NOMO-1 treated with dmso at 0.1 percent for 144 hours (cell line): ENCODE measurements around the gene CBFA2T2.
"Not testable (repeated sequence)": the region's sequence is repeated elsewhere in the genome, so short reads cannot be mapped to it uniquely, and the experiment has no call there.

Source experiments
- DNase-seq: peaks from one replicate; lab custom pipeline; 2025; ENCODE audit not compliant: unreplicated experiment; lab: John Stamatoyannopoulos, UW

The CBFA2T2 gene

DNA sequence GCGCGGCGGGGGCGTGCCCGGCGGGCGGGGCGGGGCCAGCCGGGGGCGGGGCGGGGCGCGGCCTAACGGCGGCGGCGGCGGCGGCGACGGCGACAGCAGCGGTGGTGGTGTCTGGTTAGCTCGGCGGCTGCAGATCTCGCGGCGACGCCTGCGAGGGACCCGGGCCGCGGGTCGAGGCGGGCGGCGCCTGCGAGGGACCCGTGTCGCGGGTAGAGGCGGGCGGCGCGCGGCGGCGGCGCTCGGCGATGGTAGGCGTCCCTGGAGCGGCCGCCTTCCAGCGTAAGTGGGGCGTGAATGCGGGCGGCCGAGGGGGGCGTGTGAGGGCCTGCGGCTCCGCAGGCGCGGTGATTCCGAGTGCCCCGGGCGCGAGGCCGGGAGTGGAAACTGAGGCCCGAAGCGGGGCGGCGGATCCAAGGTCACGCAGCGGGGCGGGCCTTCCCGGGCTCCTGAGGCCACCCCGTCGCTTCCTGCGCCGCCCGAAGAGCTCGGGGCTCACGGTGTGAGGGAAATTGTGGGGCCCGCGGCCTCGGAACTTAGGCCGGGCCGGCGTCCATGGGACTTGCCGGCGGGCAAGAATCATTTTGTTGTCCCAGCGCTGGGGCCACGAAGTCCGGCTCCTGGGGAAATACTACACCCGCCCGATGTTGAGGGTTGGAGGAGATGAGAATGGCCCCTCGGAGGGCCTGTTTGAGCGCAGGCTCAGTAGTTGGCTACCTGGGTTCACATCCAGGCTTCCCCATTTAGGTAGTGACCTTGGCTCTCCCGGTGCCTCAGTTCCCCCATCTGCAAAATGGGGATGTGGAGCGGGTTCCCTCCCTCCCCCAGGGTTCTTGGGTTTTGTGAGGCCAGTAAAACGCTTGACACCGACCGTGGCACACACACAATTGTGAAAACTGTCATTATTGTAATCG is at the start of gene CBFA2T2:
CBFA2T2 (plus strand) TSS at position 74 of the 911 bp plus-strand sequence; CDS start at position 246, 172 bp downstream.
- no peak for DNase-seq

DNA sequence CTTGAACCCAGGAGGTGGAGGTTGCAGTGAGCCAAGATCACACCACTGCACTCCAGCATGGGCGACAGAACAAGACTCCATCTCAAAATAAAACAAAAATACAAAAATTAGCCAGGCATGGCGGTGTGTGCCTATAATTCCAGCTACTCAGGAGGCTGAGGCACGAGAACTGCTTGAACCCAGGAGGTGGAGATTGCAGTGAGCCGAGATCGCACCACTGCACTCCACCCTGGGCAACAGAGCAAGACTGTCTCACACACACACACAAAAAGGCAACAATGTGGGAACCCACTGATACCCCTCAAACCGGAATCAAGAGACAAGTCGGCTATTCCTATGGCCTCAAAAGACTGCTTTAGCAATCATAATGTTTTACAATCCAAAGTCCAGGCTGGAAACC is 49.3 kb upstream of the CBFA2T2 start:
- not testable (repeated sequence) for DNase-seq

DNA sequence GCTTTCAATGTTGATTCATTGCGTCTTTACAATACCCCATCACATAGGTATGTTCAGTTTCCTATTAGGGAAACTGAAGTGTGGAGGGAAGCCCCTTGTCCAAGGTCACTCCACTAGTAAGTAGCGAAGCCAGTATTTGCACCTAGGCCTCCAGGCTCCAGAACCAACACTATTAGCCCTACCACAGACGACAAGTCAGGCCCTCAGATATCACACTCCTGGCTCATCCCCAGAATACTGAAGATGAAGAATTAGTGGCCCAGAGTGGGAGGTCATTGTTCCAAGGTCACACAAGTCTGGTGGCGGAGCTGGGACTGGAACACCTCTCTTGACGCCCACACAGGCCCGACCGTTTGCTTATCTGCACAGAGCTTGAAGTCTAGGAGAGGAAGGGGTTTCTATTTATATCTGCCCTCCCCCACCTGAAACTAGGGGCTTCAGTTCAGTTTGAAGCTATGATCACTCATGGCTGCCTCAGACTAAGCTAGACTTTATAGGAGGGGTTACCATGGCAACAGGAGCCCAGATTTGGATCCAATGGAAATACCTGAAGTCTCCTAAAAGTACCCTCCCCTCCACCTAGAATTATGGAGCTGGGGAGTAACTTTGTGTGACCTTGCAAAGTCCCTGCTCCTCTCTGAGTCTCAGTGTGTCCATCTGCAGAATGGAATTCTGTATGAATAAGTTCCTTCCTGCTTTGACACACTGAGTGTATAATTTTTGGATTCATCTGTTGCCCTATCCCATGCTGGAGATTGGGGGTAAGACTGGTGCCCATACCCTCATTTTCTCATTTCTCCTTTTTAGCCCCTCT is 48.5 kb upstream of the CBFA2T2 start:
- DNase-seq: no peak

DNA sequence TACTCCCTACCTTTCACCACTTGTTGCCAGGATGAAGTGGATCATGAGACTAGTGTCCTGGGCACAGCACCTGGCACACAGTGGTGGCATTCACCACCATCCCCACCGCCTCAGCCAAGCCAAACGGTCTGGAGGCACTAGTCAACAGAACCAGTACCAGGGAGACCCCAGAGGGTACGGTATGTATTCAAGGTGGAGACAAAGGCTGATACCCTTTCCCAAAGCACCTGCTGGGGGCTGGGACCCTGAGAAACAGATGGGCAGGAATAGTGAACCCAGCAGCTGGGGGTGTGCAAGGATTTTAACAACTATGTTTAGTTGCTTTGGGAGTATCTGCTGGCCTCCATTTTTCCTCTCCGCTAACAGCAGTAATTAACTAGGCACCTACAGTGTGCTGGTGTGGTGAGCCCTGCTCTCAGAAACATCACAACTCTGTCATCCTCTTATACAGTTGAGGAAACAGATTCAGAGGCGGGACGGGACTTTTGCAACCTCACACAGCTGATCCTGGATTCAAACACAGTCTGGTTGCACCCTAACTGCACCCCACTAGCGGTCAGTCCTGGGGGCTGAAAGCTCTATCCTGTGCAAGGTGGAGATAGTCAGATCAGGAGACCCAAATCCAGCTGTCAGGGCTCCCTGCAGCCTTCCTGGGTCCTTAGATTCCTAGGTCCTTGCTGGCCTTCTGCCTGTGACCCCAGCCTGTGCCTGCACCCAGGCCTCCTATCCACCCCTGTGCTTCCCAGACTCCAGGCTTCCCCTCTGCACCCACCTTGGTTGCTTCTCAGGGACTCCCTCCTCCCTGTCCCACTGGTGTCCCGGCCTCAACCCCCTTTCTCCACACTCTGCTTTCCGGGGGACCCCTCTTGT is 47.5 kb upstream of the CBFA2T2 start:
- DNase-seq: no peak

DNA sequence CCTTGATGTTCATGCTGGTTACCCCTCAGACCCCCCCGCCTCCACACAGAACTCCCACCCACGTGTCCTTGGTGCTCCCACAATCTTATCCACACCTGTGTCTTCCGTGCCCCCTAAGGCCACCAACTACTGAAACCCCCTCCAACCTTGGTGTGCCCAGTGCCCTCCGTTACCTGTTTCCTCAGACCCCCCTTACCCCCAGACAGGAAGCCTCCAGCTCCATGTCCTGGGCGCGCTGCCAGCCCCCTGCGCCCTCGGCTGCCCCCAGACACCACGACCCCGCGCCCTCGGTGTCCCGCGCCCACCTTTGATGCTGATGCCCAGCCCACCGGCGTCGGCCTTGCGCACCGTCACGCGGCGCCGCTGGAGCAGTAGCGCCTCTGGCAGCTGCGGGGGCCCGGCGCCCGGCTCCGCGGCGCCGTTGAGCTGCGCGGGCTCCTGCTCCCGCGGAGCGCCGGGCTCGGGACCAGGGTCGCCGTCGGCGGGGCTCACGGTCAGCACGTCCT is 46.8 kb upstream of the CBFA2T2 start:
- DNase-seq: no peak

DNA sequence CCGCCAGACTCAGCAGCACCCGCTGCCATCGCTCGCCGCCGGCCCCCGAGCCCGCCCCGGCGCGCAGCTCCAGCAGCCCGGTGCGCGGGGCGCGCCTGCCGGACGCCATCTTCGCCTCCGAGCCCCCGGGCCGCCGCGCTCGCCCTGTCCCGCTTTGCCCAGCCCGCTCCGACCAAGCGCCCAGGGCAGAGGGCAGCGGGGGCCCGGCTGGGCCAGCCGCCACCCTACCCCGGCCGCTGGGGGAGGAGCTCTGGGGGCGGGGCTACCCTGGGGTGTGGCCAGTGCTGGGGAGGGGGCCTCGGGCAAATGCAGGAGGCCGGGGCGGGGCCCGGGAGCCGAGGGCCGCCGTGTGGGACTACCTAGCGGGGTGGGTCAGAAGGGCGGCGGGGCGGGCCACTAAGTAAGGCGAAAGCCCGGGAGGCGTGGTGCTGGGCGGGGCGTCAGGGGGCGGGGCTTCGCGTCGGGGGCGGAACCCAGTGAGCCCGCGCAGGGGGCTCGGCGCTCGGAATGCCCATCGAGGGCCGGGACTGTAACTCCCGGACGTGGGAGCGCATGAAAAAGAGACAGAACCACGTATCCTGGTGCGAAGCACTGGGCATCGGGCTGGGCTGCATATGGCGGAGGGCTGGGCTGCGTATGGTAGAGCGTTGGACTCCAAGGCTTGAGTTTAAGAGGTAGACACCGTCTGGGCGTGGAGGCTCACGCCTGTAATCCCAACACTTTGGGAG is 46.2 kb upstream of the CBFA2T2 start, which contains the start of gene SNTA1:
SNTA1 (minus strand) TSS at position 252 of the 728 bp plus-strand sequence; CDS start at position 109, 143 bp downstream.
- peak; percentile 58 for DNase-seq

DNA sequence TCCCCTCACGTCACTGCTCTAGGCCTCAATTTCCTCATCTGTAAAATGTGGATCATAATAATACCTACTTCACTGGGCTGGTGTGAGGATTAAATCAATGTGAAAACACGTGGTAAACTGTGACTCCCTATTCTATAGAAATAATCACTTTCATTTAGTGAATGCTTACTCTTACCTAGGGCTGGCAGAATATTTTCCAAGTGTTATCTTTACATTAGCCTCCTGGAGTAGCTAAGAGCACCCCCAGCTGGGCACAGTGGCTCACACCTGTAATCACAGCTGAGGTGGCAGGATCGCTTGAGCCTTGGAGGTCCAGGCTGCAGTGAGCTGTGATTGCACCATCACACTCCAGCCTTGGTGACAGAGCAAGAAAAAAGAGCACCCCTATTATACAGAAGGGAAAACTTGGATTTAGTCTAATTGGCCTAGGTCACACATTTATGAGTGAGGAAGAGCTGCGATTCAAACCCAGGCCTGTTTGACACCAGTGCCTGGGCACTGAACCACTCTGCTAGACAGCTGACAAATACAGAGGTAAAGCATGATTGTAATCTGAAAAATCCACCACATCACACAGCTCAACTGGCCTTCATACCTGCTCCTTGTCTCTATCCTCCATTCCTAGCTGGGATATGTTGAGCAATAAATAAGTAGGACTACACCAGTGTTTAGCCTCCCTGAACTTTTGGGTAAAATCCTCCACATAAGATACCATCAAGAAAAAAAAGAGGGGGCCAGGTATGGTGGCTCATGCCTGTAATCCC is 44.9 kb upstream of the CBFA2T2 start:
- DNase-seq: no peak

DNA sequence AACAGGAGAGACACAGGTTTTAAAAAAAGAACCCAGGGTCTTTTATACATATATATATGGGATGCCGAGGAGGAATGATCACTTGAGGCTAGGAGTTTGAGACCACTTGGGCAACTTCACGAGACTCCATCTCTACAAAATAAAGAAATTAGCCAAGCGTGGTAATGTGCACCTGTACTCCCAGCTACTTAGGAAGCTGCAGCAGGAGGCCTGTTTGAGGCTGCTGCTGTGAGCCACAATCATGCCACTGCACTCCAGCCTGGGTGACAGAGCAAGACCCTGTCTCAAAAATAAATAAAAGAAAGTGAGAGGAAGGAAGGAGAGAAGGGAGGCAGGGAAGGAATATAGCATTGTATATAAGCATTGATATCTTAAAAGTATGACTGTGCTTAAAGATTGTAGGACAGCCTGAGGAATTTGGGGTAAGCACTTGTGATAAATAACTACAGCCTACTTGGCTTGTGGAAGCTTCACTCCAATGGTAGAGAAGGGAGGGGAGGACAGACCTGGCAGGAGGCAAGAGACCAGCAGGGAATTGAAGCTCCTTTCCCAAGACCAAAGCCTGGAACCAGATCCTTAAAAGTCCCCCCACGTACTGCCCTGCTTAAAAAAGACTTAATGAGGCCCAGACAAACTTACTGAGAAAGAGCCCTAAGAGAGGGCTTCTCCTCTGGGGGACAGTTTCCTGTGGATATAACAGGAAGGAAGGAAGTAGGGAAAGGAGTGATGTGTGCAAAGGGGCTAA is 43.8 kb upstream of the CBFA2T2 start:
- no peak for DNase-seq

DNA sequence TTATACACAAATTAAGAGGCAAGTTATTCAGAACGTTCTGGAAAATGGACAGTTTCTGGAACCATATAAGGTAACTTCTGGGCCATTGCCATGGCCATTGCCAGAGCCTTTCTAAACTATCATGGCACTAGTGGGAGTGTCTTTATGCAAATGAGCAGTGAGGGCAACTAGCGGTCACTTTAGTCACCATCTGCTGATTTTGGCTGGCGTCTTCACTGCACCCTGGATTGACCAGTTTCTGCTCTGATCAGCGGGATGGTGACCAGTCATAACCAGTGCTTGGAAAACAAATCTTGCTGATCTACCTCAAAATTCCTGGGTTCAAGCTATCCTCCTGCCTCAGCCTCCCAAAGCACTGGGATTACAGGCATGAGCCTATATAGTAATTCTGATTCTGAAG is 39.0 kb upstream of the CBFA2T2 start:
- no peak for DNase-seq

DNA sequence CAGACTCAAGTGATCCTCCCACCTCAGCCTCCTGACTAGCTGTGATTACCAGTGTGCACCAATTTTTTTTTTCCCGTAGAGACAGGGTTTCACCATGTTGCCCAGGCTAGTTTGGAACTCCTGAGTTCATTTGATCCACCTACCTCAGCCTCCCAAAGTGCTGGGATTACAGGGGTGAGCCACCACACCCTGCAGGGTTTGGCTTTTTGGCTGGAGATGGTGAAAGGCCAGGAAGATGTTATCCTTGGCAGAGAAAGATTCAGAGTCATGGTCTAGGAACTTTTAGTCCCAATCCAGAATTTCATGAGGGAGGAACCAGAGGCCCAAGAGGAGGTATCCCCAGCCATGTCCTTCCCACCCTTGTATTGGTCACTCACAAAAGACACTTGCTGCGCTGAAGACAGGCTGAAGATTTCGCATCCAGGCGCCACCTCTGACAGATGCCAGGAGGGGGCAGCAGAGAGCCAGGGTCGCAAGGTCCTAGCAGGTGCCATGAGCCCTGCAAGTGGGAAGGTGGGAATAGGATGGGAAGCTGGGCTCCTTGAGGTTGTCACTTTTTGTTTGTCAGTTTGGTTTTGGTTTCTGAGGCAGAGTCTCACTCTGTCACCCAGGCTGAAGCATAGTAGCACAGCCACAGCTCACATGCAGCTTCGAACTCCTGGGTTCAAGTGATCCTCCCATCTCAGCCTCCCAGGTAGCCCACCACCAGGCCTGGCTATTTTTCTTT is 32.8 kb upstream of the CBFA2T2 start:
- peak; percentile 10 for DNase-seq

DNA sequence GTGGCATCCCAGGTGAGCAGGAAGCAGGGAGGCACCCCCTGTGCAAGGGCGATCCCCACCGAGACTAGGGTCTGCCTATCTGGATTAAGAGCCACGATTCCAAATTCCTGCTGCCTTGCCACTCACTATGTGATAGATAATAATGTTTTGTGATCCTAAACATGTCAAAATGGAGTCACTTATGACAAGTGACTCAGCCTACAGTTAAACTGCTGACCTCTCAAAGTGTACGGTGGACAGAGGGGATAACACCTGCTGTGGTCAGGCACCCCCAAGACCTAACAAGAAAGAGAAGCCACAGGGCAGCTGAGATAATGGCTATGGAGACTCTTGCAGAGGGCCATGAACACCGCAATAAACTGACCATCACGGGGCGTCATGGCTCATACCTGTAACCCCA is 30.3 kb upstream of the CBFA2T2 start:
- DNase-seq: no peak

DNA sequence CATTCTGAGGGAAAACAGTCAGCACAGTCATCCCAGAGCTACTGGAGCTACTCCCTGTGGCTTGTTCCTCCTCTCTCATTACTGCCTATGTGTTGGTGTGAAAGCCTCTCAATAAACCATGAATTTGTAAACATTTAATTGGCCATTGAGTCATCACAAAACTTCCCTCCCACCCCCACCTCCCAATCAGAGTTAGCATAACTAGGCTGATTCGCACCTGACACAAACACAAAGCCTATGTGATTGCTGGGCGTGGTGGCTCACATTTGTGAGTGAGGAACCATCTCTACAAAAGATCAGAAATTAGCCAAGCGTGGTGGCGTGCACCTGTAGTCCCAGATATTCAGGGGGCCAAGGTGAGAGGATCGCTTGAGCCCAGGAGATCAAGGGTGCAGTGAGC is 29.2 kb upstream of the CBFA2T2 start:
- no peak for DNase-seq

DNA sequence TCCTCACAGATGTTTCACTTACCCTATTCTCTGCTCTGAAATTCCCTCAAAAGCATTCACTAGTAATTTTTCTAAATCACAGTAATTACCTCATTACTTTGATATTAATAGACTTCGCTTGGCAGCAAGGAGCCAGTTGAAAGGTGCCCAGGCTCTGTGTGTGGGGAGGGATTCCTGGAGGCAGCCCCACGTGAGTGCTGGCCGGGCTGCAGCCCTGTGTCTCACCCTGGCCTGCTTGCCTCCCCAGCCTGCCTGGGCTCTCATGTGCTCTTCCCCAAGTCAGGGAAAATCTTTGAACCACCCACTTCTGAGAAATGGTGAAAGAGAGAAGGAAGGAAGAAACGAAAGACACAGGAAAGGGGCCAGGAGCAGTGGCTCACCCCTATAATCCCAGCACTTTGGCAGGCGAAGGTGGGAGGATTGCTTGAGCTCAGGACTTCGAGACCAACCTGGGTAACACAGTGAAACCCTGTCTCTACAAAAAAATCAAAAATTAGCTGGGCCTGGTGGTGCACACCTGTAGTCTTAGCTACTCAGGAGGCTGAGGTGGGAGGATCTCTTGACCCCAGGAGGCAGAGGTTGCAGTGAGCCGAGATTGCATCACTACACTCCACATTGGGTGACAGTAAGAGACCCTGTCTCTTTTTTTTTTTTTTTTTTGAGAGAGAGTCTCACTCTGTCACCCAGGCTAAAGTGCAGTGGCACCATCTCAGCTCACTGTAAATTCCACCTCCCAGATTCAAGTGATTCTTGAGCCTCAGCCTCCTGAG is 26.4 kb upstream of the CBFA2T2 start:
- DNase-seq: no peak

DNA sequence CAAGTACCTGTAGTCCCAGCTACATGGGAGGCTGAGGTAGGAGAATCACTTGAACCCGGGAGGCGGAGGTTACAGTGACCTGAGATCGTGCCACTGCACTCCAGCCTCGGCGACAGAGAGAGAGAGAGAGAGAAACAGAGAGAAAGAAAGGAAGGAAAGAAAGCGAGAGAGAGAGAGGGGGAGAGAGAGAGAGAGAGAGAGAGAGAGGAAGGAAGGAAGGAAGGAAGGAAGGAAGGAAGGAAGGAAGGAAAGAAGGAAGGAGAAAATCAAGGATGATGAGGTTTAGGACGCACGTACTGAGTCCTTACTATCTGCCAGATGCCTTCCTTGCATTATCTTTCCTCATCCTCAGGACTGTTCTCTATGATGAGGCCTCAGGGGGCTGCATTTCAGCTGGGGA is 25.1 kb upstream of the CBFA2T2 start:
- not testable (repeated sequence) for DNase-seq

DNA sequence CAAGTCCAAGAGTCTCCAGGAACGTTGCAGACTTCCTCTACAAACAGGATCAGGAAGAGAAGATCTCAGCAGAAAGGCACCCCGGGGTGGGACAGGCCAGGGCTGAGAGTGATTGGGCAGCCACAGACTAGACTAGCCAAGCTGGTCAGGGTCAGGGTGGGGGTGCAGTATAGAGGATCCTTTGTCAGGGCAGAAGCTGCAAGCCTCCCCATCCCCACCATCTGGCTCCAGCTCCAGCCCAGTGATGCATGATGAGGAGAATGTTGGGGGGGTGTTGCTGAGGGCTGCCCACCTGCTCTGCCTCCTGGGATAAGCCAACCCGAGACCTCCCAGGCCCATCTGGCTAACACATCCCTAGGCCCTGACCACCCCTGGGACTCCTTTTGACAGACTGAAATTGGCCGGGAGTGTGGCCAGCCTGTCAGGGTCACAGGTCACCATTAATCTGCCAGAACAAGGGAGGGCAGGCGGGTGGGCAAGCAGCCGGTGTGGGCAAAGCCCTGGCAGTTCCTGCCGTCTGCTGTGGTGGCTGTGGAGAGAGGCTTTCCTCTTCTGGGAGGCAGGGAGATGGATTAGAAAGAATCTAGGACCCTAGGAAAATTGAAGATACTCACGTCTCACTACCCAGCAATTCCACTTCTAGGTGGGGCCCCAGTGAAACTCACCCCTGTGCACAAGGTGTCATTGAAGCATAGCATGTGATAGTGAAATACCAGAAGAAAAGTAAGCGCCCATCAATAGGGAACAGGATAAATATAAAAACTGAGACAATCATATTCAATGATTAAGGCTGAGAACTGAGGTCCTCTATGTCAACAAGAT is 24.2 kb upstream of the CBFA2T2 start:
- DNase-seq: no peak

DNA sequence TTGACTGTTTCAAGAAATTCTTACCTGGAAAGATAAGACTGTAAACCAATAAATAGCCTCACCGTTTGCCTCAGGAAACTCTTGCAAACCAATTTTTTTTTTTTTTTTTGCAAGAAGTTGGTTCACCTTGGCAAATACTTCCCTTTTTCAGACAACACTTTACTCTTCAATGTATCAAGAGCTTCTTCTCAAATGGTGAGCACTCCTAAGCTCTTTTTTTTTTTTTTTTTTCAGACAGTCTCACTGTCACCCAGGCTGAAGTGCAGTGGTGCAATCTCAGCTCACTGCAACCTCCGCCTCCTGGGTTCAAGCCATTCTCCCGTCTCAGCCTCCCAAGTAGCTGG is 23.6 kb upstream of the CBFA2T2 start:
- no peak for DNase-seq
